Kidney (tissue), 14 donors: ENCODE measurements around the gene SENP2. TPM values are rescaled to one million over a fixed set of nuclear protein-coding genes. Genes with fewer than 3 reads are reported as not detected.

Experiments
- DNase-seq, 5 donors: peaks; one replicate each; pipeline ENCODE4 v3.0.0-alpha.2; 2013 to 2020
- FAIRE-seq: peaks from 2 replicates; lab custom pipeline; 2012; peaks lifted over from hg19 to GRCh38; lab: Jason Lieb, UNC
- H3K27ac ChIP-seq, 2 donors: one replicate each; pipeline ENCODE4 v1.7.0; 2013; ENCODE audit warnings: low read depth in 2 of 2, low read length in 2 of 2, inconsistent platforms in 1 of 2
- H3K27me3 ChIP-seq: one replicate; pipeline ENCODE4 v1.7.1; 2013; ENCODE audit warnings: low read length, inconsistent platforms; ENCODE audit not compliant: control insufficient read depth, insufficient read depth
- H3K36me3 ChIP-seq, 3 donors: one replicate each; pipeline versions ENCODE4 v1.7.0 to v1.7.1; 2013; ENCODE audit warnings: low read length in 3 of 3, control low read depth in 1 of 3, inconsistent platforms in 1 of 3; ENCODE audit not compliant: insufficient read depth in 3 of 3, control insufficient read depth in 2 of 3
- H3K4me1 ChIP-seq, 3 donors: one replicate each; pipeline versions ENCODE4 v1.7.0 to v1.7.1; 2013; ENCODE audit warnings: low read length in 3 of 3, inconsistent platforms in 1 of 3, low read depth in 1 of 3; ENCODE audit not compliant: control insufficient read depth in 2 of 3, insufficient read depth in 2 of 3
- H3K4me3 ChIP-seq, 3 donors: one replicate each; pipeline versions ENCODE4 v1.7.0 to v1.8.1; 2013; ENCODE audit warnings: low read length in 3 of 3, control low read depth in 1 of 3, inconsistent platforms in 1 of 3
- H3K9ac ChIP-seq, 3 donors: one replicate each; pipeline versions ENCODE4 v1.7.0 to v1.7.1; 2013; ENCODE audit warnings: low read length in 3 of 3, control low read depth in 1 of 3, inconsistent platforms in 1 of 3
- H3K9me3 ChIP-seq, 3 donors: one replicate each; pipeline versions ENCODE4 v1.7.0 to v1.7.1; 2013; ENCODE audit warnings: low read length in 3 of 3, control low read depth in 1 of 3, inconsistent platforms in 1 of 3; ENCODE audit not compliant: control insufficient read depth in 2 of 3, insufficient read depth in 1 of 3
- intact Hi-C: fragments of 100-400 bp; cut with DNase I; formaldehyde crosslinking; loops from one replicate; pipeline ENCODE4 v1.11.1; 2022
- polyA plus RNA-seq: library from polyadenylated mRNA; stranded (reverse); fragments of 350-450 nt; fragmentation: Illumina TruSeq; extraction: RNeasy Lipid Tissue Mini Kit (QIAGEN cat#74804); gene quantifications from one replicate; pipeline ENCODE4 v1.2.3, GENCODE V29; 2014; ENCODE audit warnings: low read depth, low replicate concordance; ENCODE audit not compliant: insufficient read depth
- total RNA-seq: library from RNA; stranded (reverse); fragmentation: NEBNext Ultra II Directional; extraction: Animal tissue kit (Norgen Biotek cat#: 25700); gene quantifications from one replicate; pipeline ENCODE4 v1.2.1, GENCODE V29; 2021
- TF ChIP-seq, protein P1 (sequence below): IDR thresholded peaks from 3 replicates; pipeline ENCODE4 v1.5.1; 2012; ENCODE audit warnings: mild to moderate bottlenecking, moderate library complexity, borderline replicate concordance; ENCODE audit not compliant: insufficient read depth; ENCODE audit errors: extremely low read depth
- donor health status: control.
- donor health status: control.
- donor health status: control.
- donor health status: control.
- donor health status: control.
- donor health status: DM: yes; HTN: yes; CAD: no.
- donor health status: Normal renal cell carcinoma (clear cell type).

Gene SENP2
- total and polyA plus RNA-seq, 2 donors from 2014 or later = 10.8 to 29.6 TPM

DNA sequence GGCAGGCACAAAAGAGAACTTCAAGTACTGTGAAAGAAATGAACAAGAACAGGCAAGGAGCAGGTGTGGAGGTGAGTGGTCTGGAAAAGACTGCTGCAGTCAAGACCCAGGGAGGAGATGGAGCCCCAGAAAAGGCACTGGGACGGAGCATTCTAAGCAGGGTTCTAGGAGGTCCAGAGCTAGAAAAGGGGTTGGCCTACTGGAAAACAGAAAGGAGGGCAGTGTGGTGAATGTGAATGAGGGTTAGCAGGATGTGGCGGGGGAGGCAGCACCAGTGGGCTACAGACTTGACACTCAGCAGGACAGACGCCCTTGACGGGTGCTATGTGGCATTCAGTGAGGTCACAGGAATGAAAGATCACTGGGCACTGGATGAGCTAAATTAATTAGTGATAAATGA is 75.7 kb downstream of the SENP2 start:
- H3K27me3 ChIP-seq = no peaks in the 10 kb centered on the region
- TF ChIP-seq, protein P1, sequence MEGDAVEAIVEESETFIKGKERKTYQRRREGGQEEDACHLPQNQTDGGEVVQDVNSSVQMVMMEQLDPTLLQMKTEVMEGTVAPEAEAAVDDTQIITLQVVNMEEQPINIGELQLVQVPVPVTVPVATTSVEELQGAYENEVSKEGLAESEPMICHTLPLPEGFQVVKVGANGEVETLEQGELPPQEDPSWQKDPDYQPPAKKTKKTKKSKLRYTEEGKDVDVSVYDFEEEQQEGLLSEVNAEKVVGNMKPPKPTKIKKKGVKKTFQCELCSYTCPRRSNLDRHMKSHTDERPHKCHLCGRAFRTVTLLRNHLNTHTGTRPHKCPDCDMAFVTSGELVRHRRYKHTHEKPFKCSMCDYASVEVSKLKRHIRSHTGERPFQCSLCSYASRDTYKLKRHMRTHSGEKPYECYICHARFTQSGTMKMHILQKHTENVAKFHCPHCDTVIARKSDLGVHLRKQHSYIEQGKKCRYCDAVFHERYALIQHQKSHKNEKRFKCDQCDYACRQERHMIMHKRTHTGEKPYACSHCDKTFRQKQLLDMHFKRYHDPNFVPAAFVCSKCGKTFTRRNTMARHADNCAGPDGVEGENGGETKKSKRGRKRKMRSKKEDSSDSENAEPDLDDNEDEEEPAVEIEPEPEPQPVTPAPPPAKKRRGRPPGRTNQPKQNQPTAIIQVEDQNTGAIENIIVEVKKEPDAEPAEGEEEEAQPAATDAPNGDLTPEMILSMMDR = no peak
- no peak overlapping the region for H3K27ac ChIP-seq
- H3K4me1 ChIP-seq = peaks cover 0 to 2% (median 0%) of the 10 kb centered on the region in 3 donors
- DNase-seq (no peak), FAIRE-seq (no peak)
- peaks cover 0 to 8% (median under 1%) of the 10 kb centered on the region in 3 donors for H3K36me3 ChIP-seq
- no peak overlapping the region for H3K9ac ChIP-seq
- H3K4me3 ChIP-seq = no peak overlapping the region
- H3K9me3 ChIP-seq = no peaks in the 10 kb centered on the region
- intact Hi-C loops = no loop called here

DNA sequence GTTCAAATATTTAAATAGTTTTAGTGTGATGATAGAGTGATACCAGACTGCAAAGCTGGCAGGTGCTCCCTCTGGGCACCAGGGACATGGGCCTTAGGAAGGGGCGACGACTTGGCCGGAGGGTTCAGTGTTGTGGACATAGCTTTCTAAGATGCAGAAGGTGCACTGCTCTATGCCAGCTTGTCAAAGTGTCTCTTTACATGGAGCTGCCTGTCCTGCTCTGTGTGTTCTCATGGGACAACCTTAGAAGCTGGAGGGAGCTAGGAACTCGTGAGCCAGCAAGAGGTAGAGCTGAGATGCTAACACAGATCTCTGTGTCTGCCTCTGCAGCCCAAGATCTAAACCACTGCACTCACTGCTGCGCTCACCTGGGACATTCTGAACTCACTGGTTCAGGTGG is 77.8 kb downstream of the SENP2 start:
- H3K9ac ChIP-seq = no peak overlapping the region
- DNase-seq (no peak), FAIRE-seq (no peak)
- no peak overlapping the region for H3K4me3 ChIP-seq
- peaks cover 0 to 4% (median 0%) of the 10 kb centered on the region in 3 donors for H3K36me3 ChIP-seq
- peaks cover 0 to 2% (median 0%) of the 10 kb centered on the region in 3 donors for H3K4me1 ChIP-seq
- H3K27ac ChIP-seq = no peak overlapping the region
- H3K27me3 ChIP-seq = no peaks in the 10 kb centered on the region
- TF ChIP-seq, protein P1 = no peak
- H3K9me3 ChIP-seq = no peaks in the 10 kb centered on the region
- intact Hi-C loops = no loop called here

DNA sequence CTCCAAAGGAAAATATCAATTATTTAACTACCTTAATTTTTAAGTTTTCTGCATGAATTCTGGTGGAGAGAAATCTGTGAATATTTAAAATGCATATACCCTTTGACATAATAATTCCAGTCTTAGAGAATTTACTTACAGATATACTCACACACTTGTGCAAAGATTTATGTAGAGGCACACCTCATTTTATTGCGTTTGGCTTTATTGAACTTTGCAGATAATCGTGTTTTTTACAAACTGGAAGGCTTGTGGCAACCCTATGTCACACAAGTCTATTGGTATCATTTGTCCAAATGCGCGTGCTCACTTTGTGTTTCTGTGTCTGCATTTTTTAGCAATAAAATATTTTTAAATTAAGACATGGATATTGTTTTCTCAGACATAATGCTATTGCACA is 81.5 kb downstream of the SENP2 start:
- intact Hi-C loops = no loop called here
- Histone ChIP-seq H3K9me3 (no peaks in the 10 kb centered on the region), H3K27me3 (no peaks in the 10 kb centered on the region), H3K9ac (no peak overlapping the region), H3K36me3 (peaks cover 0 to 8% (median 0%) of the 10 kb centered on the region in 3 donors), H3K27ac (no peak overlapping the region), H3K4me1 (no peaks in the 10 kb centered on the region), H3K4me3 (no peak overlapping the region)
- no peak for DNase-seq
- TF ChIP-seq, protein P1 = no peak
- no peak for FAIRE-seq
